ENCODE results near the gene DNAJC24. TPM values are rescaled to one million over a fixed set of nuclear protein-coding genes. Genes with fewer than 3 reads are reported as not detected.

Gene DNAJC24
- total RNA-seq, 1 experiment from 2014 or later, result 18.3 TPM

- TF ChIP-seq REST (IDR thresholded peaks at IDR 0.05; ENCODE audit: low read depth) (no peak), RAD21 (IDR thresholded peaks at IDR 0.05; ENCODE audit: low read depth) (no peak)
Measured at GRCh38 chr11:31445621-31446020, 76.0 kb downstream of the DNAJC24 start (continued).

- no peaks in the 10 kb centered on the region for H3K79me2 ChIP-seq (ENCODE audit: insufficient read depth, low read length)
- intact Hi-C loops (cut with micrococcal nuclease), result no loop called here
- no peak overlapping the region for H3K9ac ChIP-seq (ENCODE audit: low read length)
- CTCF ChIA-PET, result no interaction called here
- RAD21 ChIA-PET (ENCODE audit: low non-redundant PET in 1 of 2, low total read pairs in 2 of 2, uncharacterized antibody in 2 of 2, unreplicated experiment in 2 of 2), result no interaction called here
- H3K27ac ChIP-seq (ENCODE audit: low read depth, low read length), result no peak overlapping the region
- ATAC-seq (no peak), DNase-seq (ENCODE audit: low read depth, low spot score) (no peak)
- no peaks in the 10 kb centered on the region; a peak in 1 of 4 replicates for H3K4me1 ChIP-seq (ENCODE audit: control insufficient read depth in 1 of 2, insufficient read depth in 2 of 2, low read length in 2 of 2)
- H3K36me3 ChIP-seq (ENCODE audit: control insufficient read depth in 1 of 2, insufficient read depth in 2 of 2, low read length in 2 of 2), result no peaks in the 10 kb centered on the region
- no peaks in the 10 kb centered on the region for H3K27me3 ChIP-seq (ENCODE audit: insufficient read depth, low read length)
- H3K4me2 ChIP-seq (ENCODE audit: low read length), result no peak overlapping the region
- BruUV-seq (replicated peaks), result no TSS peak
- H3K9me3 ChIP-seq (ENCODE audit: control insufficient read depth in 1 of 2, insufficient read depth in 1 of 2, low read depth in 1 of 2, low read length in 2 of 2), result no peaks in the 10 kb centered on the region
- H3K4me3 ChIP-seq (replicated peaks in 1 of 2; ENCODE audit: low read depth in 1 of 2, low read length in 2 of 2), result no peak overlapping the region
- H2AFZ ChIP-seq (ENCODE audit: low read depth, low read length, poor library complexity, severe bottlenecking), result no peak overlapping the region
- POLR2A ChIA-PET, result no interaction called here
- H4K20me1 ChIP-seq (ENCODE audit: insufficient read depth), result no peaks in the 10 kb centered on the region
- no peaks in the 10 kb centered on the region for H3K9me2 ChIP-seq (ENCODE audit: insufficient read depth)
- TF ChIP-seq YY1 (IDR thresholded peaks at IDR 0.05; ENCODE audit: extremely low read depth, insufficient replicate concordance, low read depth, low read length), result no peak
- TF ChIP-seq RAD21 (IDR thresholded peaks at IDR 0.05; ENCODE audit: low read depth), result no peak
- no peak for TF ChIP-seq POLR2A (IDR thresholded peaks at IDR 0.05; ENCODE audit: borderline replicate concordance, extremely low read depth, insufficient read depth, insufficient read length)
- TF ChIP-seq EZH2phosphoT487 (IDR thresholded peaks at IDR 0.05; ENCODE audit: borderline replicate concordance), result no peak
- TF ChIP-seq JUND (IDR thresholded peaks at IDR 0.05), result no peak
- no peak for TF ChIP-seq REST (IDR thresholded peaks at IDR 0.05; ENCODE audit: low read depth)
- TF ChIP-seq EZH2 (IDR thresholded peaks at IDR 0.05), result no peak
- no peak for TF ChIP-seq TCF7L2 (IDR thresholded peaks at IDR 0.05; ENCODE audit: borderline replicate concordance, extremely low read depth, insufficient read depth, insufficient read length)
- no peak for TF ChIP-seq ZFX (IDR thresholded peaks at IDR 0.05)
- no peak for TF ChIP-seq FOSL1 (IDR thresholded peaks at IDR 0.05; ENCODE audit: low read depth)
Measured at GRCh38 chr11:31449040-31449439, 79.4 kb downstream of the DNAJC24 start.
